Heart left ventricle (tissue), 16 donors: Measurements from ENCODE around the gene PPA2. TPM values are rescaled to one million over a fixed set of nuclear protein-coding genes. Genes with fewer than 3 reads are reported as not detected.
A peak's percentile ranks its signal among the peaks of the same experiment; 100 is the strongest.

ENCODE experiments used
- ATAC-seq, 4 donors: fragments of 200-7000 bp; cut with Tn5 transposase; one replicate each; pipeline ENCODE4 v1.9.1; 2020 to 2022; ENCODE audit warnings: moderate library complexity in 4 of 4, mild to moderate bottlenecking in 3 of 4, moderate number of reproducible peaks in 1 of 4
- DNase-seq, 5 donors: peaks; one replicate each; pipeline ENCODE4 v3.0.0-alpha.2; 2020
- H3K27ac ChIP-seq, 12 donors: fragments of 200-600 bp; sonication (generic) in 4 of 12; one replicate each; pipeline versions ENCODE4 v1.5.0 to v1.8.0; 2016 to 2022; ENCODE audit warnings: mild to moderate bottlenecking in 2 of 12
- H3K27me3 ChIP-seq, 9 donors: fragments of 200-600 bp; sonication (generic) in 2 of 9; one replicate each; pipeline versions ENCODE4 v1.5.1 to v1.8.0; 2016 to 2022; ENCODE audit warnings: mild to moderate bottlenecking in 3 of 9
- H3K36me3 ChIP-seq, 9 donors: fragments of 200-600 bp; sonication (generic) in 2 of 9; one replicate each; pipeline versions ENCODE4 v1.5.0 to v1.8.0; 2018 to 2022; ENCODE audit warnings: mild to moderate bottlenecking in 2 of 9
- H3K4me1 ChIP-seq, 12 donors: fragments of 200-600 bp; sonication (generic) in 4 of 12; one replicate each; pipeline versions ENCODE4 v1.5.0 to v1.8.0; 2016 to 2022; ENCODE audit warnings: mild to moderate bottlenecking in 3 of 12
- H3K4me3 ChIP-seq, 12 donors: fragments of 200-600 bp; sonication (generic) in 4 of 12; one replicate each; pipeline versions ENCODE4 v1.5.0 to v1.8.0; 2017 to 2022; ENCODE audit warnings: mild to moderate bottlenecking in 9 of 12, moderate library complexity in 4 of 12
- H3K9me3 ChIP-seq, 12 donors: fragments of 200-600 bp; sonication (generic) in 4 of 12; one replicate each; pipeline versions ENCODE4 v1.5.0 to v1.8.0; 2016 to 2022; ENCODE audit warnings: mild to moderate bottlenecking in 1 of 12
- CTCF ChIP-seq, 12 donors: fragments of 200-600 bp; sonication (generic) in 4 of 12; IDR thresholded peaks; one replicate each; pipeline versions ENCODE4 v1.5.0 to v1.8.0; 2018 to 2022; ENCODE audit warnings: antibody characterized with exemption in 12 of 12, mild to moderate bottlenecking in 5 of 12
- POLR2A ChIP-seq, 2 donors: fragments of 450-650 bp; IDR thresholded peaks; one replicate each; pipeline ENCODE4 v1.6.1; 2017; ENCODE audit warnings: antibody characterized with exemption in 2 of 2, mild to moderate bottlenecking in 2 of 2, moderate library complexity in 2 of 2
- WGBS, 4 donors: extraction: QIAGEN DNeasy Blood & Tissue Kit in 2 of 4; methylation state at CpG; one replicate each; pipeline versions ENCODE4 v1.1.5 to v1.1.7; 2013 to 2018; 5-methylcytosine and 5-hydroxymethylcytosine counted together
- intact Hi-C, 10 donors: fragments of 100-400 bp; cut with DNase I; formaldehyde crosslinking; loops; one replicate each; pipeline versions ENCODE4 v1.11.1 to v1.14.2; 2022
- polyA plus RNA-seq, 2 donors: library from polyadenylated mRNA; stranded (reverse); fragments of 200-250 nt; gene quantifications; one replicate each; pipeline ENCODE4 v1.2.3, GENCODE V29; 2013
- total RNA-seq, 9 donors: library from RNA; depleted of rRNA in 2 of 9; stranded (reverse); fragments of >200 nt in 2 of 9; fragmentation: NEBNext Ultra II Directional in 3 of 9; extraction: Animal tissue kit (Norgen Biotek cat#: 25700) in 3 of 9; gene quantifications; one replicate each; pipeline versions ENCODE4 v1.1.0 to v1.2.4, GENCODE V29; 2016 to 2023
- donor health status: ischemic (EF 13 %, LVEDD 7.1; RV severe dilation, severe dysfunction).
- donor health status: healthy with polysubstance abuse.
- donor health status: DM: no; HTN: yes; CAD: no.
- donor health status: DM: no; HTN: no; CAD: no.
- donor health status: ischemic (EF 25% LVEDD 6.9; RV normal size, moderate dysfunction).
- donor health status: ischemic (EF 25% LVEDD 5.7; RV mildly dilated, moderate dysfunction).
- donor health status: healthy.
- donor health status: DM: yes; HTN: yes; CAD: no.
- donor health status: ischemic (EF 35%, LVEDD 5.7; RV mildly dilated, moderate dysfunction).
- donor health status: nonischemic (EF 11% LVEDD 7.7; RV severe dilation, severe dysfunction).
- donor health status: DM: yes; HTN: yes; CAD: no.
- donor health status: PGD.
- donor health status: ischemic (EF 29% LVEDD 5.4; RV normal size, mild dysfunction).
- donor health status: nonischemic (EF 23%, LVEDD 6.1; RV moderate dilation, normal function).

PPA2 gene
- total and polyA plus RNA-seq, 11 donors = 64.1 to 178 (median 87.6) TPM

- Histone ChIP-seq H3K27ac (no peak overlapping the region), H3K9me3 (no peaks in the 10 kb centered on the region), H3K4me1 (no peaks in the 10 kb centered on the region), H3K27me3 (no peaks in the 10 kb centered on the region), H3K4me3 (no peak overlapping the region), H3K36me3 (peaks cover 0 to 63% (median 40%) of the 10 kb centered on the region in 9 donors)
- DNase-seq (no peak), ATAC-seq (no peak)
- intact Hi-C loops = loop anchor here in 1 of 10 donors (10.0 kb wide), 1 partner anchor 62 kb away; no protein-coding TSS in a partner anchor
- TF ChIP-seq CTCF (IDR thresholded peaks at IDR 0.05) (no peak), POLR2A (IDR thresholded peaks at IDR 0.05) (no peak)
- whole genome bisulfite sequencing, 4 donors = 67 to 90% (median 76%) methylated on average over 4 of the region's 4 CpGs
Observed at GRCh38 chr4:105392858-105393257, 81.0 kb downstream of the PPA2 start.

GRCh38 chr4:105389167-105389566, 84.7 kb downstream of the PPA2 start:
- H3K27me3 ChIP-seq = no peaks in the 10 kb centered on the region
- intact Hi-C loops = loop anchor here in 1 of 10 donors (10.0 kb wide), 1 partner anchor 244 kb away; the partner anchor contains the start of gene TET2
- H3K4me1 ChIP-seq = peaks cover 0 to 7% (median 0%) of the 10 kb centered on the region in 12 donors
- no peak overlapping the region for H3K27ac ChIP-seq
- H3K4me3 ChIP-seq = no peak overlapping the region
- peaks cover 0 to 59% (median 35%) of the 10 kb centered on the region in 9 donors for H3K36me3 ChIP-seq
- ATAC-seq (no peak), DNase-seq (no peak)
- 89 to 94% (median 91%) methylated on average over 3 of the region's 3 CpGs for WGBS, 4 donors
- no peak for TF ChIP-seq CTCF (IDR thresholded peaks at IDR 0.05)
- TF ChIP-seq POLR2A (IDR thresholded peaks at IDR 0.05) = no peak
- H3K9me3 ChIP-seq = no peaks in the 10 kb centered on the region

- Histone ChIP-seq H3K27me3 (no peaks in the 10 kb centered on the region), H3K36me3 (peaks cover 0 to 60% (median 28%) of the 10 kb centered on the region in 9 donors), H3K4me3 (no peak overlapping the region), H3K4me1 (peaks cover 0 to 7% (median 0%) of the 10 kb centered on the region in 12 donors), H3K9me3 (no peaks in the 10 kb centered on the region), H3K27ac (peak overlapping the region in 1 of 12 donors; percentile 34)
- 79 to 89% (median 84%) methylated on average over 5 of the region's 5 CpGs for WGBS, 4 donors
- intact Hi-C loops = loop anchor here in 1 of 10 donors (10.0 kb wide), 1 partner anchor 243 kb away; the partner anchor contains the start of gene TET2
- no peak for DNase-seq
- no peak for ATAC-seq
- no peak for TF ChIP-seq POLR2A (IDR thresholded peaks at IDR 0.05)
- TF ChIP-seq CTCF (IDR thresholded peaks at IDR 0.05) = no peak
Observed at GRCh38 chr4:105387466-105387865, 86.4 kb downstream of the PPA2 start.

- DNase-seq (no peak), ATAC-seq (no peak)
- no peak for TF ChIP-seq POLR2A (IDR thresholded peaks at IDR 0.05)
- no peak for TF ChIP-seq CTCF (IDR thresholded peaks at IDR 0.05)
- peaks cover 0 to 62% (median 27%) of the 10 kb centered on the region in 9 donors for H3K36me3 ChIP-seq
- 48 to 59% (median 51%) methylated on average over 4 of the region's 4 CpGs for WGBS, 4 donors
- peaks cover 0 to 7% (median 0%) of the 10 kb centered on the region in 12 donors for H3K4me1 ChIP-seq
- no peaks in the 10 kb centered on the region for H3K27me3 ChIP-seq
- H3K9me3 ChIP-seq = no peaks in the 10 kb centered on the region
- H3K4me3 ChIP-seq = no peak overlapping the region
- peak overlapping the region in 1 of 12 donors; percentile 2 for H3K27ac ChIP-seq
- intact Hi-C loops = loop anchor here in 1 of 10 donors (10.0 kb wide), 1 partner anchor 241 kb away; the partner anchor contains the start of gene TET2
Observed at GRCh38 chr4:105386012-105386411, 87.8 kb downstream of the PPA2 start.
